Measurements from ENCODE around the gene CROCC.

The CROCC gene

GRCh38 chr1:16977377-16977776 is 55.6 kb downstream of the CROCC start:
- no peak overlapping the region for H3K27ac ChIP-seq
- TF ChIP-seq CTCF (conservative IDR thresholded peaks at IDR 0.05) = no peak

GRCh38 chr1:16978139-16978538 is 56.4 kb downstream of the CROCC start:
- H3K27ac ChIP-seq = no peak overlapping the region
- no peak for TF ChIP-seq CTCF (conservative IDR thresholded peaks at IDR 0.05)

- no peak overlapping the region for H3K27ac ChIP-seq
- no peak for TF ChIP-seq CTCF (conservative IDR thresholded peaks at IDR 0.05)
These were observed 57.1 kb downstream of the CROCC start for GRCh38 chr1:16978567-16979474.

GRCh38 chr1:16979475-16980327 is 58.0 kb downstream of the CROCC start:
- TF ChIP-seq CTCF (conservative IDR thresholded peaks at IDR 0.05) = no peak
- no peak overlapping the region for H3K27ac ChIP-seq

- no peak for TF ChIP-seq CTCF (conservative IDR thresholded peaks at IDR 0.05)
- no peak within 1 kb of the TSS for H3K27ac ChIP-seq
These were observed 58.9 kb downstream of the CROCC start, which contains the start of gene MFAP2 for GRCh38 chr1:16980473-16981268. MFAP2 (minus strand) TSS chr1:16980620; CDS start chr1:16978273, 2,347 bp downstream.

GRCh38 chr1:16981269-16981849 is 59.6 kb downstream of the CROCC start:
- no peak for TF ChIP-seq CTCF (conservative IDR thresholded peaks at IDR 0.05)

More at GRCh38 chr1:16981269-16981849, 59.6 kb downstream of the CROCC start:
- H3K27ac ChIP-seq = no peak overlapping the region
